Progenitor cell of endocrine pancreas (in vitro differentiated cells): ENCODE data around the gene RCSD1. TPM values are rescaled to one million over a fixed set of nuclear protein-coding genes. Genes with fewer than 3 reads are reported as not detected.

Source experiments
- DNase-seq: peaks from one replicate; pipeline ENCODE4 v3.0.0; 2021; ENCODE audit warnings: low spot score; ENCODE audit not compliant: unreplicated experiment
- H3K27ac Mint-ChIP-seq: 2 replicates; pipeline ENCODE4 v1.8.0; 2021; ENCODE audit warnings: mild to moderate bottlenecking, moderate library complexity, mixed read lengths
- H3K27me3 Mint-ChIP-seq: 2 replicates; pipeline ENCODE4 v1.8.0; 2021; ENCODE audit warnings: mixed read lengths
- H3K36me3 Mint-ChIP-seq: 2 replicates; pipeline ENCODE4 v1.8.0; 2022; ENCODE audit warnings: mixed read lengths; ENCODE audit not compliant: insufficient read depth
- H3K4me1 Mint-ChIP-seq: 2 replicates; pipeline ENCODE4 v1.8.0; 2021; ENCODE audit warnings: low read depth, mixed read lengths
- H3K4me3 Mint-ChIP-seq: 2 replicates; pipeline ENCODE4 v1.8.0; 2021; ENCODE audit warnings: low read depth, mild to moderate bottlenecking, moderate library complexity, mixed read lengths
- H3K9me3 Mint-ChIP-seq: 2 replicates; pipeline ENCODE4 v1.8.0; 2021; ENCODE audit warnings: low read depth, mixed read lengths
- total RNA-seq: library from RNA; stranded (reverse); gene quantifications from 2 replicates; pipeline ENCODE4 v1.2.1, GENCODE V29; 2021
- TF ChIP-seq, protein P1 (sequence below): fragments of 200-600 bp; sonication (generic); IDR thresholded peaks from one replicate; pipeline ENCODE4 v1.5.0; 2021; ENCODE audit warnings: antibody characterized with exemption, mild to moderate bottlenecking; ENCODE audit not compliant: unreplicated experiment

Gene RCSD1
- total RNA-seq, 1 donor from 2014 or later = 0.22 TPM

GRCh38 chr1:167675440-167675839 is 45.4 kb downstream of the RCSD1 start:
- TF ChIP-seq, protein P1, sequence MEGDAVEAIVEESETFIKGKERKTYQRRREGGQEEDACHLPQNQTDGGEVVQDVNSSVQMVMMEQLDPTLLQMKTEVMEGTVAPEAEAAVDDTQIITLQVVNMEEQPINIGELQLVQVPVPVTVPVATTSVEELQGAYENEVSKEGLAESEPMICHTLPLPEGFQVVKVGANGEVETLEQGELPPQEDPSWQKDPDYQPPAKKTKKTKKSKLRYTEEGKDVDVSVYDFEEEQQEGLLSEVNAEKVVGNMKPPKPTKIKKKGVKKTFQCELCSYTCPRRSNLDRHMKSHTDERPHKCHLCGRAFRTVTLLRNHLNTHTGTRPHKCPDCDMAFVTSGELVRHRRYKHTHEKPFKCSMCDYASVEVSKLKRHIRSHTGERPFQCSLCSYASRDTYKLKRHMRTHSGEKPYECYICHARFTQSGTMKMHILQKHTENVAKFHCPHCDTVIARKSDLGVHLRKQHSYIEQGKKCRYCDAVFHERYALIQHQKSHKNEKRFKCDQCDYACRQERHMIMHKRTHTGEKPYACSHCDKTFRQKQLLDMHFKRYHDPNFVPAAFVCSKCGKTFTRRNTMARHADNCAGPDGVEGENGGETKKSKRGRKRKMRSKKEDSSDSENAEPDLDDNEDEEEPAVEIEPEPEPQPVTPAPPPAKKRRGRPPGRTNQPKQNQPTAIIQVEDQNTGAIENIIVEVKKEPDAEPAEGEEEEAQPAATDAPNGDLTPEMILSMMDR = no peak
- H3K27ac Mint-ChIP-seq = no peak overlapping the region
- peaks cover 16% of the 10 kb centered on the region for H3K27me3 Mint-ChIP-seq
- no peaks in the 10 kb centered on the region for H3K9me3 Mint-ChIP-seq
- no peak for DNase-seq
- no peaks in the 10 kb centered on the region for H3K36me3 Mint-ChIP-seq
- no peak overlapping the region for H3K4me3 Mint-ChIP-seq
- peaks cover 2% of the 10 kb centered on the region for H3K4me1 Mint-ChIP-seq

DNA sequence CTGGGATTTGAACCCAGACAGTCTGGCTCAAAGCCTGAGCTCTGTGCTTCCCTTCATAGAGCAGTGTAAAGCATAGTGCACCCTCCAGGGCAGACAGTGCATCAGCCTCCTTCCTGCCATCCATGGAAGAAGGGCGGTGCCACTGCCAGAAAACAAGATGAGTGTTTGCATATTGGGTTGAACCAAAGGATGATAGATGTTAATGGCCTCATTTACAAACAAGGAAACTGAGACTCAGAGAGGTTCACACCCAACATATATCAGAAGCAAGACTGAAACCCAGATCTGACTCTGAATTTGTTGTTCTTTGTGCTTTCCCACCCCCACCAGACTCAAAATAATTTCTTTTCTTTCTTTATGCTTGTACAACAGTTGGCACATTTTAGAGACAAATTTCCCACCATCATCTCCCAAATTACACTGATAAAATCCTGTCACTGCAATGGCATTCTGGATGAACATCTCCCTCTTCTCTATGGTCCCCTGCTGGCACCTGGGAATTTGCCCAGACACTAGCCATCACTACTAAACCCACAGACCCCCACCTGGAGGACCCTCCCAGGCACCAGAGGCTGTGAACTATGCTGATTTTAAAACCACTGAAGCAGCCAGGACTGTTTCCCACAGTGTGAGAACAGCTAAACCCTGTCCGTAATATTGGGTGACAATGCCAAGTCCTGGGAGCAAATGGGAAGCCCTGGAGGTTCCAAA is 46.3 kb downstream of the RCSD1 start:
- TF ChIP-seq, protein P1 = no peak
- H3K9me3 Mint-ChIP-seq = no peaks in the 10 kb centered on the region
- no peak for DNase-seq
- H3K27me3 Mint-ChIP-seq = peaks cover 14% of the 10 kb centered on the region
- H3K4me1 Mint-ChIP-seq = peaks cover 2% of the 10 kb centered on the region
- no peak overlapping the region for H3K27ac Mint-ChIP-seq
- no peaks in the 10 kb centered on the region for H3K36me3 Mint-ChIP-seq
- H3K4me3 Mint-ChIP-seq = no peak overlapping the region

GRCh38 chr1:167676916-167677848 is 47.1 kb downstream of the RCSD1 start:
- H3K27me3 Mint-ChIP-seq = peaks cover 10% of the 10 kb centered on the region
- H3K9me3 Mint-ChIP-seq = no peaks in the 10 kb centered on the region
- no peaks in the 10 kb centered on the region for H3K4me1 Mint-ChIP-seq
- no peak overlapping the region for H3K4me3 Mint-ChIP-seq
- H3K36me3 Mint-ChIP-seq = no peaks in the 10 kb centered on the region
- no peak overlapping the region for H3K27ac Mint-ChIP-seq
- TF ChIP-seq, protein P1 = no peak
- DNase-seq = no peak

- Mint-ChIP-seq H3K4me1 (peaks cover 2% of the 10 kb centered on the region), H3K27me3 (peaks cover 6% of the 10 kb centered on the region), H3K4me3 (no peak overlapping the region), H3K27ac (no peak overlapping the region), H3K36me3 (no peaks in the 10 kb centered on the region), H3K9me3 (no peaks in the 10 kb centered on the region)
- TF ChIP-seq, protein P1 = no peak
- DNase-seq = no peak
Measured at GRCh38 chr1:167678422-167678821, 48.4 kb downstream of the RCSD1 start.

DNA sequence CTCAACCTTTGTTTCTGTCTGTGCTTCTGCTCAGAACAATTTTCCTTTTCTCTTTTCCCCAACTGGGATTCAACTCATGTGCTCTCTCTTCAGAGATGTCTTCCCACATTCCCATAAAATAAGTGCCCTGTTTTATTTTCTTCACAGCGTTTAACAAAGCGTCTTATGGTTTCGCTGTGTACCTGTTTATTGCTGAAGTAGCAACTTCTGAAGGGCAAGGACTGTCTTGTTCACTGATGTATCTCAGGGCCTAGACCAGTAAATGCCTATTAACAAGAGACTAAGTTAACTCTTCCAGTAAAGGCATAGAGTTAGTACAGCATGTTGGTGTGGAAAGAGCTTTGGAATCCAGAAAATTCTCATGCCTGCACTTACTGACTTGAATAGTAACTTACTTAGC is 48.8 kb downstream of the RCSD1 start:
- Mint-ChIP-seq H3K27ac (no peak overlapping the region), H3K4me1 (peaks cover 2% of the 10 kb centered on the region), H3K27me3 (peaks cover 7% of the 10 kb centered on the region), H3K9me3 (no peaks in the 10 kb centered on the region), H3K36me3 (no peaks in the 10 kb centered on the region), H3K4me3 (no peak overlapping the region)
- no peak for DNase-seq
- TF ChIP-seq, protein P1 = no peak
